ENCODE results near the gene SPAG7.

DNA sequence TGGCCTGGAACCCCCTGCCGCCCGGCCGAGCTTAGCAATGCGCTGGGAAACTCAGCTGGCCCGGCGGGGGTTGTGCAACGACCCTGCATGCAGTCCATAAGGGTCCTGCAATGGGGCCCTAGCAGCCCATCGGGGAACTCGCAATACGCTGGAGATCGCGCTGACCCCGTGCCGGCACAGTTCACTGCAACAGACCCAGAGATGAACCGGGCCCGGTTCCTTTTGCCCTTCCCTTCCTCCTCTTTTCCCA is 28.1 kb downstream of the SPAG7 start:
- TF ChIP-seq, protein P1, sequence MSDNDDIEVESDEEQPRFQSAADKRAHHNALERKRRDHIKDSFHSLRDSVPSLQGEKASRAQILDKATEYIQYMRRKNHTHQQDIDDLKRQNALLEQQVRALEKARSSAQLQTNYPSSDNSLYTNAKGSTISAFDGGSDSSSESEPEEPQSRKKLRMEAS (IDR thresholded peaks at IDR 0.05) = no peak
- TF ChIP-seq CTCF (IDR thresholded peaks at IDR 0.05 in 2 of 3, conservative IDR thresholded peaks at IDR 0.05 in 1 of 3; ENCODE audit: borderline replicate concordance in 1 of 3, insufficient read depth in 1 of 3, low read depth in 2 of 3, low read length in 2 of 3) = no peak
- no peak for TF ChIP-seq EGR1 (IDR thresholded peaks at IDR 0.05; ENCODE audit: low read depth)
- no peak for TF ChIP-seq CEBPB (IDR thresholded peaks at IDR 0.05; ENCODE audit: low read depth)
- TF ChIP-seq EZH2phosphoT487 (IDR thresholded peaks at IDR 0.05; ENCODE audit: borderline replicate concordance) = no peak
- no peak for TF ChIP-seq ZNF274 (IDR thresholded peaks at IDR 0.05; ENCODE audit: low read depth, low read length)
- TF ChIP-seq, protein P2, sequence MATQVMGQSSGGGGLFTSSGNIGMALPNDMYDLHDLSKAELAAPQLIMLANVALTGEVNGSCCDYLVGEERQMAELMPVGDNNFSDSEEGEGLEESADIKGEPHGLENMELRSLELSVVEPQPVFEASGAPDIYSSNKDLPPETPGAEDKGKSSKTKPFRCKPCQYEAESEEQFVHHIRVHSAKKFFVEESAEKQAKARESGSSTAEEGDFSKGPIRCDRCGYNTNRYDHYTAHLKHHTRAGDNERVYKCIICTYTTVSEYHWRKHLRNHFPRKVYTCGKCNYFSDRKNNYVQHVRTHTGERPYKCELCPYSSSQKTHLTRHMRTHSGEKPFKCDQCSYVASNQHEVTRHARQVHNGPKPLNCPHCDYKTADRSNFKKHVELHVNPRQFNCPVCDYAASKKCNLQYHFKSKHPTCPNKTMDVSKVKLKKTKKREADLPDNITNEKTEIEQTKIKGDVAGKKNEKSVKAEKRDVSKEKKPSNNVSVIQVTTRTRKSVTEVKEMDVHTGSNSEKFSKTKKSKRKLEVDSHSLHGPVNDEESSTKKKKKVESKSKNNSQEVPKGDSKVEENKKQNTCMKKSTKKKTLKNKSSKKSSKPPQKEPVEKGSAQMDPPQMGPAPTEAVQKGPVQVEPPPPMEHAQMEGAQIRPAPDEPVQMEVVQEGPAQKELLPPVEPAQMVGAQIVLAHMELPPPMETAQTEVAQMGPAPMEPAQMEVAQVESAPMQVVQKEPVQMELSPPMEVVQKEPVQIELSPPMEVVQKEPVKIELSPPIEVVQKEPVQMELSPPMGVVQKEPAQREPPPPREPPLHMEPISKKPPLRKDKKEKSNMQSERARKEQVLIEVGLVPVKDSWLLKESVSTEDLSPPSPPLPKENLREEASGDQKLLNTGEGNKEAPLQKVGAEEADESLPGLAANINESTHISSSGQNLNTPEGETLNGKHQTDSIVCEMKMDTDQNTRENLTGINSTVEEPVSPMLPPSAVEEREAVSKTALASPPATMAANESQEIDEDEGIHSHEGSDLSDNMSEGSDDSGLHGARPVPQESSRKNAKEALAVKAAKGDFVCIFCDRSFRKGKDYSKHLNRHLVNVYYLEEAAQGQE (IDR thresholded peaks at IDR 0.05; ENCODE audit: low read depth) = no peak
- no peak for TF ChIP-seq ELF1 (IDR thresholded peaks at IDR 0.05; ENCODE audit: borderline replicate concordance, low read depth)
- TF ChIP-seq POLR2AphosphoS5 (IDR thresholded peaks at IDR 0.05; ENCODE audit: low read depth, low read length) = no peak

Measured in HCT116 (cell line).